ENCODE data around the gene SPECC1.
"Not testable (repeated sequence)": the region's sequence is repeated elsewhere in the genome, so short reads cannot be mapped to it uniquely, and the experiment has no call there.

The SPECC1 gene

GRCh38 chr17:20282526-20283308, 273.6 kb downstream of the SPECC1 start:
- DNase-seq = no peak

GRCh38 chr17:20284022-20284421, 274.9 kb downstream of the SPECC1 start:
- no peak for DNase-seq

- DNase-seq = peak; percentile 35
Observed at GRCh38 chr17:20284570-20285295, 275.6 kb downstream of the SPECC1 start.

GRCh38 chr17:20289984-20290383, 280.8 kb downstream of the SPECC1 start:
- no peak for DNase-seq

- no peak for DNase-seq
Observed at GRCh38 chr17:20291853-20292252, 282.7 kb downstream of the SPECC1 start.

- DNase-seq = no peak
Observed at GRCh38 chr17:20293501-20293900, 284.3 kb downstream of the SPECC1 start.

- DNase-seq = no peak
Observed at GRCh38 chr17:20294120-20294519, 285.0 kb downstream of the SPECC1 start.

- DNase-seq = no peak
Observed at GRCh38 chr17:20299013-20299412, 289.9 kb downstream of the SPECC1 start.

GRCh38 chr17:20300436-20300934, 291.3 kb downstream of the SPECC1 start:
- no peak for DNase-seq

- DNase-seq = no peak
Observed at GRCh38 chr17:20302246-20302917, 293.2 kb downstream of the SPECC1 start.

GRCh38 chr17:20304961-20305360, 295.8 kb downstream of the SPECC1 start:
- no peak for DNase-seq

GRCh38 chr17:20306924-20307323, 297.8 kb downstream of the SPECC1 start:
- DNase-seq = no peak

- DNase-seq = no peak
Observed at GRCh38 chr17:20307326-20307910, 298.3 kb downstream of the SPECC1 start.

- DNase-seq = no peak
Observed at GRCh38 chr17:20310481-20310880, 301.3 kb downstream of the SPECC1 start.

- DNase-seq = no peak
Observed at GRCh38 chr17:20313306-20313705, 304.1 kb downstream of the SPECC1 start.

- DNase-seq = no peak
Observed at GRCh38 chr17:20313891-20314290, 304.7 kb downstream of the SPECC1 start.

GRCh38 chr17:20314834-20315233, 305.7 kb downstream of the SPECC1 start:
- no peak for DNase-seq

GRCh38 chr17:20315311-20315710, 306.2 kb downstream of the SPECC1 start:
- DNase-seq = peak; percentile 5

- DNase-seq = peak; percentile 4
Observed at GRCh38 chr17:20315821-20316220, 306.7 kb downstream of the SPECC1 start.

- not testable (repeated sequence) for DNase-seq
Observed at GRCh38 chr17:20320535-20321229, 311.5 kb downstream of the SPECC1 start.

- not testable (repeated sequence) for DNase-seq
Observed at GRCh38 chr17:20321357-20321756, 312.2 kb downstream of the SPECC1 start.

- not testable (repeated sequence) for DNase-seq
Observed at GRCh38 chr17:20327739-20328138, 318.6 kb downstream of the SPECC1 start.
